ENCODE measurements around the gene BCDIN3D. TPM values are rescaled to one million over a fixed set of nuclear protein-coding genes. Genes with fewer than 3 reads are reported as not detected.
A peak's percentile ranks its signal among the peaks of the same experiment; 100 is the strongest.

BCDIN3D gene
- 1 to 10 TPM; 1.8 to 2.0 TPM for total RNA-seq

- TF ChIP-seq CTCF (IDR thresholded peaks at IDR 0.05): no peak
- Histone ChIP-seq H3K36me3 (no peaks in the 10 kb centered on the region), H3K4me1 (peaks cover 0 to 15% of the 10 kb centered on the region in 2 donors), H3K4me3 (peak within 1 kb of the TSS; percentile 74 to 81), H3K27me3 (no peaks in the 10 kb centered on the region), H3K27ac (peak within 1 kb of the TSS; percentile 88 to 91), H3K9me3 (no peaks in the 10 kb centered on the region)
- DNase-seq (ENCODE audit: low spot score): peak; percentile 92
Measured at GRCh38 chr12:49842519-49843352, at the start of gene BCDIN3D. Gene BCDIN3D, minus strand, starts transcription at chr12:49843106. Its CDS starts 19 bp downstream, at chr12:49843087.

- H3K9me3 ChIP-seq: no peaks in the 10 kb centered on the region
- no peak for DNase-seq (ENCODE audit: low spot score)
- no peak overlapping the region for H3K27ac ChIP-seq
- no peaks in the 10 kb centered on the region for H3K4me1 ChIP-seq
- H3K4me3 ChIP-seq: no peak overlapping the region
- no peak for TF ChIP-seq CTCF (IDR thresholded peaks at IDR 0.05)
- no peaks in the 10 kb centered on the region for H3K27me3 ChIP-seq
- no peaks in the 10 kb centered on the region for H3K36me3 ChIP-seq
Measured at GRCh38 chr12:49892084-49892731, 49.3 kb upstream of the BCDIN3D start.

- H3K4me3 ChIP-seq: no peak overlapping the region
- no peak overlapping the region for H3K27ac ChIP-seq
- no peak for DNase-seq (ENCODE audit: low spot score)
- H3K9me3 ChIP-seq: no peaks in the 10 kb centered on the region
- H3K27me3 ChIP-seq: no peaks in the 10 kb centered on the region
- no peaks in the 10 kb centered on the region for H3K4me1 ChIP-seq
- H3K36me3 ChIP-seq: no peaks in the 10 kb centered on the region
- no peak for TF ChIP-seq CTCF (IDR thresholded peaks at IDR 0.05)
Measured at GRCh38 chr12:49891476-49891875, 48.6 kb upstream of the BCDIN3D start.

- TF ChIP-seq CTCF (IDR thresholded peaks at IDR 0.05): no peak
- Histone ChIP-seq H3K36me3 (no peaks in the 10 kb centered on the region), H3K9me3 (no peaks in the 10 kb centered on the region), H3K27me3 (no peaks in the 10 kb centered on the region), H3K4me1 (no peaks in the 10 kb centered on the region), H3K4me3 (no peak overlapping the region), H3K27ac (no peak overlapping the region)
- DNase-seq (ENCODE audit: low spot score): no peak
Measured at GRCh38 chr12:49891012-49891411, 48.1 kb upstream of the BCDIN3D start.

GRCh38 chr12:49890096-49890461, 47.2 kb upstream of the BCDIN3D start:
- Histone ChIP-seq H3K27me3 (no peaks in the 10 kb centered on the region), H3K9me3 (no peaks in the 10 kb centered on the region), H3K4me3 (no peak overlapping the region), H3K36me3 (no peaks in the 10 kb centered on the region), H3K4me1 (no peaks in the 10 kb centered on the region), H3K27ac (no peak overlapping the region)
- TF ChIP-seq CTCF (IDR thresholded peaks at IDR 0.05): no peak
- DNase-seq (ENCODE audit: low spot score): no peak

Measured in right atrium auricular region (tissue), 2 donors.